ENCODE measurements around the gene AADACL2.

AADACL2 gene

GRCh38 chr3:151800431-151800830 is 66.7 kb downstream of the AADACL2 start:
- DNase-seq: no peak

GRCh38 chr3:151804267-151804666 is 70.5 kb downstream of the AADACL2 start:
- DNase-seq: no peak

GRCh38 chr3:151806838-151807237 is 73.1 kb downstream of the AADACL2 start:
- DNase-seq: no peak

All from anterior cingulate cortex (tissue), 58 donors.